HG02588 (cell line): ENCODE measurements around the gene DLGAP4.
"Not testable (repeated sequence)": the region's sequence is repeated elsewhere in the genome, so short reads cannot be mapped to it uniquely, and the experiment has no call there.

ENCODE experiments used
- ATAC-seq: cut with Tn5 transposase; IDR thresholded peaks from one replicate; pipeline ENCODE4 v1.9.1; 2021; ENCODE audit warnings: mild to moderate bottlenecking, moderate library complexity; ENCODE audit not compliant: unreplicated experiment

Gene DLGAP4

DNA sequence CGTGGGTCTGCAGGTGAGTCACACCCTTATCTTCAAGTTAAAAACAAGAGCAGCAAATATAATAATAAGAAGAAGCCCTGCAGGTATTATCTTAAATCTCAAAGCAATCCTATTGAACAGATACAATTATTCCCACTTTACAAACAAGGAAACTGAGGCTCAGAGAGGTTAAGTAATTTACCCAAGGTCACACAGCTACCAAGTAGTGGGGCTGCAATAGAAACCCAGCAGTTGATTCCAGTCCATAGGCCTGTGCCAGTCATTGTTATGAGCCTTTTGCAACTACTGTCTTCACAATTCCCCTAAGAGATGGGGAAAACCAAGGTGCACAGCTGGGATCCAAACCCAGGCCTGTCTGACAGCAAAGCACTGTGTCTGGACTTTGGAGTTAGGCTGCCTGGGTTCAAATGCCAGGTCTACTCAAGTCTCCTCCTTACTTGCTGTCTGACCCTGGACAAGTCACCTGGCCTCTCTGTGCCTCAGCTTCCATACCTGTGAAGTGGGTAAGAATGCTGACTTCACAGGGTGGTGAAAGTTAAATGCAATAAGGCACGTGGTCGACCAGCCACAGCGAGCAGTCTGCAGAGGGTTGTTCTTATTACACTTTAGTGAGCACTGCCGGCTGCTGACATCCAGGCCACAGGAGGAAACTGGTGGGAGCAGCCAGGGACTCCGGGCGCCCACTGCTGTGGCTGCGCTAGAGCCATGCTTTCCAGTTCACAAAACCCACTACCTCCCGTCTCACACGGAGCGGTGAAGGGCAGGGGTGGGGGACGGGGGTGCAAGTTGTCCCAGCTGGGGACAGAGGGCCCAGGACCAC, 241.3 kb downstream of the DLGAP4 start:
- ATAC-seq, result no peak

DNA sequence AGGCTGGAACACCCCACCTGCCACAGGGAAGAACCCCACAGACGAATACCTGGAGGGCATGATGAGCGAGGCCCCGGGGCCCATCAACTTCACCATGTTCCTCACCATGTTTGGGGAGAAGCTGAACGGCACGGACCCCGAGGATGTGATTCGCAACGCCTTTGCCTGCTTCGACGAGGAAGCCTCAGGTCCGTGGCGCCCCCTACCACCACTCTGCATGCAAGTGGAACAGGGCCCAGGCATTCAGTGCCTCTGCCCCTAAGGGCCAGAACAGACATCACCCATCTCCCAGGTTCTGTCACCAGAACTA, 241.8 kb downstream of the DLGAP4 start:
- ATAC-seq, result no peak

DNA sequence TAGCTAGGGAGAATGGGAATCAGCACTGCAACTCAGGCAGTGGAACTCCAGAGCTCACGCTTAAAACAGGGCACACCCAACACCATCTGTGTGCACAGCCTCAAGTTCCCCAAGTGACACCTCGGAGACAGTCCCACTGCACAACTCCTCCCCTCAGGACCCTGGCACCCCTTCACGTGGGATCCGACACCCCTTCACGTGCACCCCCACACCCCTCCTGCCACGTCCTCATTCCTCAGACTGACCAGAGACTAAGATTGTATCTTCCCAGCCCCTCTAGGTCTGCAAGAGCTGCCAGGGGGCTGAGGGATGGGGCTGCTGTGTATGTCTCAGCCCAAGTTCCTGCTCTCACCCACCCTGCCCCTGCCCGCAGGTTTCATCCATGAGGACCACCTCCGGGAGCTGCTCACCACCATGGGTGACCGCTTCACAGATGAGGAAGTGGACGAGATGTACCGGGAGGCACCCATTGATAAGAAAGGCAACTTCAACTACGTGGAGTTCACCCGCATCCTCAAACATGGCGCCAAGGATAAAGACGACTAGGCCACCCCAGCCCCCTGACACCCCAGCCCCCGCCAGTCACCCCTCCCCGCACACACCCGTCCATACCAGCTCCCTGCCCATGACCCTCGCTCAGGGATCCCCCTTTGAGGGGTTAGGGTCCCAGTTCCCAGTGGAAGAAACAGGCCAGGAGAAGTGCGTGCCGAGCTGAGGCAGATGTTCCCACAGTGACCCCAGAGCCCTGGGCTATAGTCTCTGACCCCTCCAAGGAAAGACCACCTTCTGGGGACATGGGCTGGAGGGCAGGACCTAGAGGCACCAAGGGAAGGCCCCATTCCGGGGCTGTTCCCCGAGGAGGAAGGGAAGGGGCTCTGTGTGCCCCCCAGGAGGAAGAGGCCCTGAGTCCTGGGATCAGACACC, 242.8 kb downstream of the DLGAP4 start:
- no peak for ATAC-seq

DNA sequence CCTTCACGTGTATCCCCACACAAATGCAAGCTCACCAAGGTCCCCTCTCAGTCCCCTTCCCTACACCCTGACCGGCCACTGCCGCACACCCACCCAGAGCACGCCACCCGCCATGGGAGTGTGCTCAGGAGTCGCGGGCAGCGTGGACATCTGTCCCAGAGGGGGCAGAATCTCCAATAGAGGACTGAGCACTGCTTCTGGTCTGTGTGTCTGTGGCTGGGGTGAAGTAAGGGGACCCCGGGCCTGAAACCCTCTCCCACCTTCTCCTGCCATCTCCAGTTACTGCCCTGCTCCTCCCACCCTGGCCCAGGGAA, 243.4 kb downstream of the DLGAP4 start:
- no peak for ATAC-seq

DNA sequence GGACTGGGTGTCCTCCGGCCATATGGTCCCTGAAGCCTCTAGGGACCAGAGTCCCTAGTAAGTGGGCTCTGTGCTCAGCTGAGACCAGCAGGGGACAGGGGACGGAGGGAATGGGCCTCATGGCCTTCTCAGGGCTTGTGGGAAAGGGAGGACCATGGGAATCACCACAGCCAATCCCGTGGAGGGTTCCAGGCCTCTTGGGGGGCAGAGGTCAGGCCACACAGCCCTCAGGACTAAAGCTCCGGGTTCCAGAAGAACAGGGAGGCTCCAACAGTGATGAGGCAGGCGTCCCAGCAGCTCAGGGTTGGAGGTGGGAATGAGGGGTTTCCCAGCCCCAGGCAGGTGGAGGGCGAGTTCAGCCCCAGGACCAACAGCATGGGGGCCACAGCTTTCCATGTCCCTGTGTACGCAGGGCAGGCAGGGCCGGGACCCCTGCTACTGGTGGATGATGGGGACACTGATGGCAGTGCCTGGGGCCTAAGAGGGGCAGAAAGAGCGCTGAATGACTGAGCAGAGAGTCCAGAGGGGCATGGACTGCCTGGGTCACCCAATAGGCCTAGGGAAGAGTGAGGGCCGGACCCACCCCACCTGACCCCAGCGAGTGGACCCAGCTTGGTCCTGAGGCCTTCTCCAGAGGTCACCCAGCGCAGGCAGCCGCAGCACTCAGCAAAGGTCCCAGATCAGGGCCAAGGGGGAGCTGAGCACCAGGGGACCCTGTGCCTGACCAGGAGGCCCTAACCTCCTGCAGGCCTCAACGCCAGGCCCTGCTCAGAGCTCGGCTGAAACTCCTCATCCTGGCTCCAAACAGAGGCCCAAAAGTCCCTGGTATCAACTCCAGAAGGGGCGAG, 244.0 kb downstream of the DLGAP4 start:
- ATAC-seq, result no peak

DNA sequence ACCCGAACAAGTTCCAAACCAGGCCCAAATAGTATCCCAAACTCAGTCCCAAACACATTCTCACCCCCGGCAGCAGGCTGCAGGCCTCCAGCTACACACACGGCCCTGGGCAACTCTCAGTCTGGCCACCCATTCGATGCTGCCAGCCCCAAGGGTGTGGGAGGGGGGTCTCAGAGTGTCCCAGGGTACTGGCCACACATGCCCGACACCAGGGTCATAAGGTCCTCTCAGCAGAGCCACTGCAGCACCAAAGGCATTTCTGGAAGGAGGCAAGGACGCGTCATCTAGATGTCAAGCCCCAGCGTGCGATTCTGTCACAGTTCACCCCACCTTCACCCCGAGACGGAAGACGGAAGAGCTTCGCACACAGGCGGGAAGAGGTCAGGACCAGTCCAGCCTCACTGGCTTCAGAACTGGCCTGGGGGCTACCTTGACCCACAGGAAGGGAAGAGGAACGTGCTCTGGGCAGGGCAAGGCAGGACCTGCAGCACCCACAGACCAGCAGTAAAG, 244.7 kb downstream of the DLGAP4 start:
- no peak for ATAC-seq

- no peak for ATAC-seq
Measured at GRCh38 chr20:36555248-36555647, 249.1 kb downstream of the DLGAP4 start.

- ATAC-seq, result no peak
Measured at GRCh38 chr20:36562724-36563123, 256.6 kb downstream of the DLGAP4 start.

GRCh38 chr20:36563374-36563773, 257.2 kb downstream of the DLGAP4 start:
- ATAC-seq, result no peak

DNA sequence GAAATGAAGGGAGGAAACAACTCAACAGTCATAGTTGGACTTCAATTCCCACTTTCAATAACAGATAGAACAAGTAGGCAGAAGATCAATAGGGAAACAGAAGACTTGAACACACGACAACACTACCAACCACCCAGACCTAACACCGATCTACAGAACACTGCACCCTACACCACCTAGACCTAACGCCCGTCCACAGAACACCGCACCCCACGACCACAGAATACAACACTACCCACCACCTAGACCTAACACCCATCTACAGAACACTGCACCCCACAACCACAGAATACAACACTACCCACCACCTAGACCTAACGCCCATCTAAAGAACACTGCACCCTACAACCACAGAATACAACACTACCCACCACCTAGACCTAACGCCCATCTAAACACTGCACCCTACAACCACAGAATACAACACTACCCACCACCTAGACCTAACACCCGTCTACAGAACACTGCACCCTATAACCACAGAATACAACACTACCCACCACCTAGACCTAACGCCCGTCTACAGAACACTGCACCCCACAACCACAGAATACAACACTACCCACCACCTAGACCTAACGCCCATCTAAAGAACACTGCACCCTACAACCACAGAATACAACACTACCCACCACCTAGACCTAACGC, 258.1 kb downstream of the DLGAP4 start:
- ATAC-seq, result not testable (repeated sequence)

GRCh38 chr20:36564726-36565121, 258.6 kb downstream of the DLGAP4 start:
- not testable (repeated sequence) for ATAC-seq

DNA sequence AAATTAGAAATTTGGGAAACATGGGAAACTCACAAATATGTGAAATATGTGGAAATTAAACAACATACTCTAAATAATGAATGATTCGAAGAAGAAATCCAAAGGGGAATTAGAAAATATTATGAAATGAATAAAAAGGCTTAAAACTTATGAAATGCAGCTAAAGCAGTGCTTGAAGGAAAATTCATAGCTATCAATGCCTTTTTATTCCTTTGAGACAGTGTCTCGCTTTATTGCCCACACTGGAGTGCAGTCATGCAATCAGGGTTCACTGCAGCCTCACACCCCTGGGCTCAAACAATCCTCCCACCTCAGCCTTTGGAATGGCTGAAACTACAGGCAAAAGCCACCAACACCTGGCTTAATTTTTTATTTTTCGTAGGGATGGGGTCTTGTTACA, 259.4 kb downstream of the DLGAP4 start:
- ATAC-seq, result no peak

DNA sequence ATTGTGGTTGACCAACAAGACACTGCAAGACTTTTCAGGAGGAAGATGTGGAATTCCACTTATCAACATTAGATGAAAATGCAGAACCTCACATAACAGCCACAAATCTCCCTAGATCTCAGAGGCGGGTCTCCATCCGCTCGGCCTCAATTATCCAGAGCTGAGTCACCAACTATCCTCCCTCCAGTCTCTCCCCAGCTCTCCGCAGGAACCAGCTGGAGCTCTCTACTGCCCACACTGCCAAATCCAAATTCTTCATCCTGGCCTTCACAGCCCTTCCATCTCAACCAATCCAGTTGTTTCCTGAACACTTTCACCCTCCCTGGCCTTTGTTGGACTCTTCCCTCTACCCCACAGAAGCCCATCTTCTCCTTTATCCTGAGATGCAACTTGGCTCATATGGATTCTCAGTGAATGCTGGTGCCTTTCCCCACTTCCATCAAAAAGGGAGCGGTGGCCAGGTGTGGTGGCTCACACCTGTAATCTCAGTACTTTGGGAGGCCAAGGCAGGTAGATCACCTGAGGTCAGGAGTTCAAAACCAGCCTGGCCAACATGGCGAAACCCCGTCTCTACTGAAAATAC, 263.8 kb downstream of the DLGAP4 start:
- no peak for ATAC-seq

- no peak for ATAC-seq
Measured at GRCh38 chr20:36571564-36572504, 265.7 kb downstream of the DLGAP4 start.

DNA sequence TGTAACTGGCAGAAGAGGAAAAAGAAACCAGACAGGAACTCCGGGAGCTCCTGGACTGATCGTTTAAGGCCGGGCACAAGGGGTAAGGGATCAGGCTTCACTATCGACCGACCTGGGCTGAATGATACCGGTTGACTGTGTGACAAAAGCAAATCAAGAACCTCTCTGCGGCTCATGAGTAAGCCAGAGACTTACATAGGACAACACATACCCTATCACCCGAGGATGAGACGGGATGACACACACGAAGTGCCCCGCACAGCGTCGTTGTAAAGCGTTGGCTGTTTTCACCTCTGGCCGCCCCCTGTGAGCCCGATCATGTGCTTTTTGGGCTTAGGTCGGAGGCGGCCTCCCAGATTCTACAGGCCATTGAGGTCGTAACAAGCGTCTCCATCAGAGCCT, 266.6 kb downstream of the DLGAP4 start:
- no peak for ATAC-seq

DNA sequence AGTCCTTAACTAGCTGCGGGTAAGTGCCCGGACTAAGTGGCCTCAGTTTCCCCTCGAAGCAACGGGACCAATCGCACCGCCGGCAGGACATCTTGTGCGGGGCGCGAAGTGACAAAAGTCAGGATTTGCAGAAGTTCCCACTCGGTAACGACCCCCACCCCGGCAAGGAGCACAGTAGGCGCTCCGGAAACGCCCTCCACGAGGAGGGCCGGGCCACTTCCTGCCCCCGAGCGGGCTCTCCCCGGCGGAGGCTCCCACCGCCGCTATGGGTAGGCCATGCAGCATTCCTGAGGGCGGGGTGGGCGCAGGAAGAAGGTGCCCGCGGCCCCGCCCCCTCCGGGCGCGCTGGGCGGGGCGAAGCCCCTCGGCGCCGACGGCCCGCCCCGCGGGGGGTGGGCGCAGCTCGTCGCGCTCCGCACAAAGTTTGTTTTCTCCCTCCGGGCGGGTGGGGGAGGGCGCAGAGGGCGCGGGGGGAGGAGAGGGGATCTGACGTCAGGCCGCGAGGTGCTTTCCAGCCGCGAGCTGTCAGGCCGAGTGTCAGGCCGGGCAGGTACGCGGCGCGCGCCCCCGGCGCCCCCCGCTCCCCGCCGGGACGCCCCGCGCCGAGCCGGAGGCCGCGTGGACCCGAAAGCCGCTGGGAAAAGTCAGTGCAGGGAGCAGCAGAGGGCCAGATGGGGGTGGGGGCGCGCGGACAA, 267.1 kb downstream of the DLGAP4 start, which contains the start of gene TGIF2:
Gene TGIF2, plus strand, starts transcription at position 495 of the 695 bp plus-strand sequence. CDS start 5,178 bp downstream, outside the sequence.
- ATAC-seq, result peak; percentile 57

DNA sequence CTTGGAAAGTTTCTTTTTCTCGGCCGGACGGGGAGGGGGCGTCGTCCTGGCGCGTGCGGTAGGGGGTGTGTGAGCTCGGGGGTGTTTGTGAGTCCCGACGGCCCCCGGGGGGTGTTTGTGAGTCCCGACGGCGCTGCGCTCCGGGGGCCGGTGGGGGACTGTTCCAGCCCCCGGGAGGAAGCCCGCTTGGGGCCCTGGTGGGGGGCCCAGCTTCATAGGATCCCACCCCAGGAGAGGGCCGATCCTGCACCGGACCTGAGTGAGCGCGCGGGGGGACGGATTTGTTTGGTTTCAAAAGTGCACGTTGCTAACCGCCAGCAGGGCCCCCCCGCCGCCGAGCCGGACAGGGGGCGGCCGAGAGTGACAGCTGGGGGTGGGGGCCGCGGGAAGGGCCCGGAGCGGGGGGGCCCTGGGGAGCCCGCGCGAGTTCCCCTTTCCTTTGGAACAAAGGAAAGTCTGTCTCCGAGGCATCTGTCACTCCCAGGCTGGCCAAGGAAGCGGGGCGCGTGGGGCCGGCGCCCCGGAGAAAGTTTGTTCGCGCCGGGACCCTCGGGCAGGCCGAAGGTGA, 267.7 kb downstream of the DLGAP4 start:
- ATAC-seq, result no peak
